Measurements from ENCODE around the gene AP2S1.
"Not testable (repeated sequence)": the region's sequence is repeated elsewhere in the genome, so short reads cannot be mapped to it uniquely, and the experiment has no call there.

The AP2S1 gene

DNA sequence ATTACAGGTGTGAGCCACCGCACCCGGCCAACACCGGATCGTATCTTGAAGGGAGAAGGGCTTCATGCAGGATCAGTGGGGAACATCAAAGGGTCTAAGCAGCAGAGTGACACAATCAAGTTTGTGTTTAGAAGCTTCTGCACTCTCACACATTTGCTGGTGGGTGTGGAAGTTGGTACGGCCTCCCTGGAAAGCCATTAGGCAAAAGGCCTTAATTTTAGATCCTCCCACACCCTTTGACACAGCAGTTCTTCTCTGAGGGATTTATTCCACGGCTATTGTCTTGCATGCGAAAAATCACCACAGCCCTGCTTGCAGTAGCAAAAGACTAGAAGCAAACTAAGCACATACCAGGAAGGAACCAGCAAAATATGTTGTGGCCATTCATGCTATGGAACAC lies 44.0 kb downstream of the AP2S1 start:
- no peak overlapping the region for H3K18ac ChIP-seq (ENCODE audit: low read length)
- no peak overlapping the region for H3K4me2 ChIP-seq (ENCODE audit: insufficient read depth, low read length, poor library complexity, severe bottlenecking)
- peak overlapping the region in 1 of 2 donors; percentile 28 for H3K4me3 ChIP-seq (ENCODE audit: low read length in 2 of 2)
- H2BK120ac ChIP-seq (ENCODE audit: low read depth, low read length): no peak overlapping the region
- H3K14ac ChIP-seq (ENCODE audit: low read length): no peak overlapping the region
- no peak overlapping the region for H3K9ac ChIP-seq (ENCODE audit: low read depth, low read length, poor library complexity)
- no peak overlapping the region for H2BK15ac ChIP-seq (ENCODE audit: low read length)
- no peak overlapping the region for H2AK5ac ChIP-seq (ENCODE audit: low read depth, low read length)
- H3K27ac ChIP-seq (replicated peaks; ENCODE audit: low read length): no peak overlapping the region
- H3K4me1 ChIP-seq (ENCODE audit: control insufficient read depth in 2 of 2, insufficient read depth in 1 of 2, low read depth in 1 of 2, low read length in 2 of 2): no peaks in the 10 kb centered on the region
- no peak overlapping the region for H3K23ac ChIP-seq (ENCODE audit: low read depth, low read length, poor library complexity)
- H4K8ac ChIP-seq (ENCODE audit: low read depth, low read length): no peak overlapping the region
- H4K91ac ChIP-seq (ENCODE audit: low read depth, low read length, poor library complexity): no peak overlapping the region
- H3K4ac ChIP-seq (ENCODE audit: low read length): no peak overlapping the region
- no CpG with 5 or more reads among the region's 7 CpGs for WGBS, 2 donors (ENCODE audit: extremely low coverage in 2 of 2, insufficient read length in 2 of 2, insufficient replicate concordance in 1 of 2)
- H2BK5ac ChIP-seq (ENCODE audit: low read length): no peak overlapping the region
- no peak overlapping the region for H2BK12ac ChIP-seq (ENCODE audit: low read length)
- peaks cover 0 to 2% of the 10 kb centered on the region in 2 donors for H3K9me3 ChIP-seq (replicated peaks in 1 of 2; ENCODE audit: control insufficient read depth in 2 of 2, insufficient read depth in 1 of 2, low read depth in 1 of 2, low read length in 2 of 2)
- no peak overlapping the region for H2AFZ ChIP-seq (ENCODE audit: low read length)
- H3K27me3 ChIP-seq (ENCODE audit: control insufficient read depth in 3 of 3, insufficient read depth in 3 of 3, low read depth in 1 of 3, low read length in 3 of 3): peaks cover 0 to 2% (median 0%) of the 10 kb centered on the region in 3 experiments
- no peaks in the 10 kb centered on the region for H3K79me1 ChIP-seq (ENCODE audit: low read depth, low read length)
- no peaks in the 10 kb centered on the region for H3K36me3 ChIP-seq (replicated peaks in 1 of 2; ENCODE audit: control insufficient read depth in 2 of 2, insufficient read depth in 2 of 2, low read length in 2 of 2)
- DNase-seq (ENCODE audit: low spot score): no peak

DNA sequence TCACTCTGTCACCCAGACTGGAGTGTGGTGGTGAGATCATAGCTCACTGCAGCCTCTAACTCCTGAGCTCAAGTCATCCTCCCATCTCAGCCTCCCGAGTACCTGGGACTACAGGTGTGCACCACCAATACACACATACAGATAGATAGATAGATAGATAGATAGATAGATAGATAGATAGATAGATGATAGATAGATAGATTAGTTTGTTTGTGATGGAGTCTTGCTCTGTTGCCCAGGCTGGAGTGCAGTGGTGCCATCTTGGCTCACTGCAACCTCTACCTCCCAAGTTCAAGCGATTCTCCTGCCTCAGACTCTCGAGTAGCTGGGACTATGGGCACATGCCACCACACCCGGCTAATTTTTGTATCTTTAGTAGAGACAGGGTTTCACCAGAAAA lies 46.2 kb downstream of the AP2S1 start:
- not testable (repeated sequence) for H4K91ac ChIP-seq (ENCODE audit: low read depth, low read length, poor library complexity); H2BK12ac ChIP-seq (ENCODE audit: low read length); H2BK5ac ChIP-seq (ENCODE audit: low read length); H3K36me3 ChIP-seq (replicated peaks in 1 of 2; ENCODE audit: control insufficient read depth in 2 of 2, insufficient read depth in 2 of 2, low read length in 2 of 2); H2AFZ ChIP-seq (ENCODE audit: low read length); H3K23ac ChIP-seq (ENCODE audit: low read depth, low read length, poor library complexity); H3K4me2 ChIP-seq (ENCODE audit: insufficient read depth, low read length, poor library complexity, severe bottlenecking); H3K4me3 ChIP-seq (ENCODE audit: low read length in 2 of 2); DNase-seq (ENCODE audit: low spot score); H3K9me3 ChIP-seq (replicated peaks in 1 of 2; ENCODE audit: control insufficient read depth in 2 of 2, insufficient read depth in 1 of 2, low read depth in 1 of 2, low read length in 2 of 2); H2AK5ac ChIP-seq (ENCODE audit: low read depth, low read length); H2BK15ac ChIP-seq (ENCODE audit: low read length); H4K8ac ChIP-seq (ENCODE audit: low read depth, low read length); H3K79me1 ChIP-seq (ENCODE audit: low read depth, low read length); H3K27me3 ChIP-seq (ENCODE audit: control insufficient read depth in 3 of 3, insufficient read depth in 3 of 3, low read depth in 1 of 3, low read length in 3 of 3); H3K4me1 ChIP-seq (ENCODE audit: control insufficient read depth in 2 of 2, insufficient read depth in 1 of 2, low read depth in 1 of 2, low read length in 2 of 2); H3K18ac ChIP-seq (ENCODE audit: low read length); H3K4ac ChIP-seq (ENCODE audit: low read length); H2BK120ac ChIP-seq (ENCODE audit: low read depth, low read length); H3K14ac ChIP-seq (ENCODE audit: low read length); H3K27ac ChIP-seq (replicated peaks; ENCODE audit: low read length); H3K9ac ChIP-seq (ENCODE audit: low read depth, low read length, poor library complexity)
- no CpG with 5 or more reads among the region's 4 CpGs for WGBS, 2 donors (ENCODE audit: extremely low coverage in 2 of 2, insufficient read length in 2 of 2, insufficient replicate concordance in 1 of 2)

DNA sequence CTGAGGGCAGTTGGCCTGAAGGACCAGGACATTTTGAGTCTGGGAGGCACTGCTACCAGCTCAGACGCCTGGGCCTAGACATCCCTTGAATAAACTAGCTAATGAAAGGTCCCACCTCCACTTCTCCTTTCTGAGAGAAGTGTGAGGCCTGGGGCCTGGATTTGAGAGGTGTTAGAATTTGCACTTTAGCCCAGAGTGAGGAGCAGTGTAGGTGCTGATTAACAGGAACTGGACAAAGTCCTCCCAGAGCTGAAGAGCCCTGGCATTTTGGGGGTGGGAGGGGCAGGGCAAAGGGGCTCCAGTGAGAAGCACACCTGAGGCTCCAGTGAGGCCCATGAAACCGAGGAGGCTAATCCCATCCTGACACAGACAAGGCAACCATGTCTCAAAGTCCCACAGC lies 47.1 kb downstream of the AP2S1 start:
- Histone ChIP-seq H3K4me2 (ENCODE audit: insufficient read depth, low read length, poor library complexity, severe bottlenecking) (no peak overlapping the region), H3K23ac (ENCODE audit: low read depth, low read length, poor library complexity) (no peak overlapping the region), H3K27me3 (ENCODE audit: control insufficient read depth in 3 of 3, insufficient read depth in 3 of 3, low read depth in 1 of 3, low read length in 3 of 3) (no peaks in the 10 kb centered on the region), H3K79me1 (ENCODE audit: low read depth, low read length) (no peaks in the 10 kb centered on the region), H3K9me3 (replicated peaks in 1 of 2; ENCODE audit: control insufficient read depth in 2 of 2, insufficient read depth in 1 of 2, low read depth in 1 of 2, low read length in 2 of 2) (no peaks in the 10 kb centered on the region), H3K4ac (ENCODE audit: low read length) (no peak overlapping the region), H4K91ac (ENCODE audit: low read depth, low read length, poor library complexity) (no peak overlapping the region), H2BK12ac (ENCODE audit: low read length) (no peak overlapping the region), H2BK120ac (ENCODE audit: low read depth, low read length) (no peak overlapping the region), H3K27ac (replicated peaks; ENCODE audit: low read length) (no peak overlapping the region), H3K4me1 (ENCODE audit: control insufficient read depth in 2 of 2, insufficient read depth in 1 of 2, low read depth in 1 of 2, low read length in 2 of 2) (no peaks in the 10 kb centered on the region), H3K14ac (ENCODE audit: low read length) (peak overlapping the region; percentile 17), H2BK5ac (ENCODE audit: low read length) (no peak overlapping the region), H3K4me3 (ENCODE audit: low read length in 2 of 2) (no peak overlapping the region), H4K8ac (ENCODE audit: low read depth, low read length) (no peak overlapping the region), H2BK15ac (ENCODE audit: low read length) (no peak overlapping the region), H3K18ac (ENCODE audit: low read length) (no peak overlapping the region), H2AFZ (ENCODE audit: low read length) (no peak overlapping the region), H3K36me3 (replicated peaks in 1 of 2; ENCODE audit: control insufficient read depth in 2 of 2, insufficient read depth in 2 of 2, low read length in 2 of 2) (no peaks in the 10 kb centered on the region), H3K9ac (ENCODE audit: low read depth, low read length, poor library complexity) (no peak overlapping the region), H2AK5ac (ENCODE audit: low read depth, low read length) (peak overlapping the region; percentile 45)
- no CpG with 5 or more reads among the region's 2 CpGs for WGBS, 2 donors (ENCODE audit: extremely low coverage in 2 of 2, insufficient read length in 2 of 2, insufficient replicate concordance in 1 of 2)
- no peak for DNase-seq (ENCODE audit: low spot score)

DNA sequence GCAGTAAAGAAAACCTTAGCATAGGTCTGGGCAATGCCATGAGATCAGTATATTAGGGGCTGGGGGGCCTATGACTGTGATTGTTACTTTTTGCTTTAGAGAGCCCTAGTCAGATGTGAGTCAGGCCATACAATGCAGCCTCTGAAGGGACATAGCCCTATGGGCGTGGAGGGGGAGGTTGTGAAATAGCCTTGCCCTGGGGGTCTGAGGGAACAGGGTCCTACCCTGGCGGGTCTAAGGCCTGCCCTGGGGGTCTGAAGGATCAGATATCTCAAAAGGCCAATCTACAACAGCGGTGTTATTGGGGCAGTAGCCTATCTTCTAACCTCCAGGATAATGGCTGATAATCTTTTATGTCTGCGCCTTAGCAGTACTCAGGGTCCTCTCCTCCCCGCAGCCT lies 48.5 kb downstream of the AP2S1 start:
- Histone ChIP-seq H3K18ac (ENCODE audit: low read length) (no peak overlapping the region), H3K36me3 (replicated peaks in 1 of 2; ENCODE audit: control insufficient read depth in 2 of 2, insufficient read depth in 2 of 2, low read length in 2 of 2) (no peaks in the 10 kb centered on the region), H3K9ac (ENCODE audit: low read depth, low read length, poor library complexity) (no peak overlapping the region), H4K8ac (ENCODE audit: low read depth, low read length) (no peak overlapping the region), H3K79me1 (ENCODE audit: low read depth, low read length) (no peaks in the 10 kb centered on the region), H2BK120ac (ENCODE audit: low read depth, low read length) (no peak overlapping the region), H2BK15ac (ENCODE audit: low read length) (no peak overlapping the region), H3K4ac (ENCODE audit: low read length) (no peak overlapping the region), H2BK5ac (ENCODE audit: low read length) (no peak overlapping the region), H3K4me2 (ENCODE audit: insufficient read depth, low read length, poor library complexity, severe bottlenecking) (no peak overlapping the region), H3K14ac (ENCODE audit: low read length) (no peak overlapping the region), H3K4me1 (ENCODE audit: control insufficient read depth in 2 of 2, insufficient read depth in 1 of 2, low read depth in 1 of 2, low read length in 2 of 2) (no peaks in the 10 kb centered on the region), H3K27ac (replicated peaks; ENCODE audit: low read length) (no peak overlapping the region), H3K27me3 (ENCODE audit: control insufficient read depth in 3 of 3, insufficient read depth in 3 of 3, low read depth in 1 of 3, low read length in 3 of 3) (no peaks in the 10 kb centered on the region), H3K9me3 (replicated peaks in 1 of 2; ENCODE audit: control insufficient read depth in 2 of 2, insufficient read depth in 1 of 2, low read depth in 1 of 2, low read length in 2 of 2) (no peaks in the 10 kb centered on the region), H2AK5ac (ENCODE audit: low read depth, low read length) (no peak overlapping the region), H2BK12ac (ENCODE audit: low read length) (no peak overlapping the region), H3K4me3 (ENCODE audit: low read length in 2 of 2) (no peak overlapping the region), H4K91ac (ENCODE audit: low read depth, low read length, poor library complexity) (no peak overlapping the region), H2AFZ (ENCODE audit: low read length) (no peak overlapping the region), H3K23ac (ENCODE audit: low read depth, low read length, poor library complexity) (no peak overlapping the region)
- no peak for DNase-seq (ENCODE audit: low spot score)
- no CpG with 5 or more reads among the region's 5 CpGs for WGBS, 2 donors (ENCODE audit: extremely low coverage in 2 of 2, insufficient read length in 2 of 2, insufficient replicate concordance in 1 of 2)

All from neuronal stem cell (in vitro differentiated cells).